Activated CD4-positive, CD25-positive, alpha-beta regulatory T cell treated with anti-CD3 and anti-CD28 coated beads, Interleukin-2, amount 50 U/mL, for 24 hours (primary cell): ENCODE data around the gene GSE1.
"Not testable (repeated sequence)": the region's sequence is repeated elsewhere in the genome, so short reads cannot be mapped to it uniquely, and the experiment has no call there.

ENCODE experiments used
- ATAC-seq, 2 donors: fragments of 150-1000 bp; cut with Tn5 transposase; one replicate each; pipeline ENCODE4 v1.10.0; 2021; ENCODE audit warnings: mild to moderate bottlenecking in 1 of 2, moderate library complexity in 1 of 2

GSE1 gene

GRCh38 chr16:85592277-85592676 lies 20.8 kb upstream of the GSE1 start:
- ATAC-seq: not testable (repeated sequence)

GRCh38 chr16:85592700-85593493 lies 20.2 kb upstream of the GSE1 start:
- ATAC-seq: no peak

GRCh38 chr16:85593494-85594221 lies 19.5 kb upstream of the GSE1 start:
- ATAC-seq: no peak

DNA sequence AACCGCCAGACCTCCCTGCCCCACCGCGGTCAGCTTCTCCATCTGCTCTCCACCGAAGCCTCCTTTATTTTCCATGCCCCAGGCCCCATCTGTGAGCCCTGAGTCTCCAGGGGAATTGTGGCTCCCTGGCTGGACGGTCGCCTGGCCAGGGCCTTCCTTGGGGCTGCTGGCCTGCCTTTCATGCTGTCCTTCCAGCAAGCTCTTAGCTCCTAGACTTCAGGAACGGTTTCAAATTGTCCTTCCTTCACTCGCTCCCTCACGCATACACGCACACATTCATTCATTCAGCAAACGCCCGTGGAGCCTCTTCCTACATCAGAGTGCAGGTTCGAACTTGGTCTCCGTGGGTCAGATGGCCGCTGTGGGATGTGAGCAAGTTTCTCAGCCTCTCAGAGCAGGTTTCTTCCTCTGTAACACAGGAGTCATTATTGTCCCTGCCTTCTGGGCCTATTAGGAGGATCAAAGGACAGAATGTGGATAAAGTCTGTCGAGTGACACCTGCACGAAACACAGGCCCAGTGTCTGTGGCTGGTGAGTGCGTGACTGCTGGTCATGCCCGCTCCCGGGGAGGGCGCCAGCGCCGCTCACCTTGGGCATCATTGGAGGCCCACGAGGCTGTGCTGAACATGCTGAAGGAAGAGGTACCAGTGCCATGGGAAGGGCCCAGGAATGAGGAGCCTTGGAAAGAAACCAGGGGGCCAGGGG lies 18.7 kb upstream of the GSE1 start:
- ATAC-seq: no peak

- no peak for ATAC-seq
These were observed 18.0 kb upstream of the GSE1 start for GRCh38 chr16:85594978-85595661.

DNA sequence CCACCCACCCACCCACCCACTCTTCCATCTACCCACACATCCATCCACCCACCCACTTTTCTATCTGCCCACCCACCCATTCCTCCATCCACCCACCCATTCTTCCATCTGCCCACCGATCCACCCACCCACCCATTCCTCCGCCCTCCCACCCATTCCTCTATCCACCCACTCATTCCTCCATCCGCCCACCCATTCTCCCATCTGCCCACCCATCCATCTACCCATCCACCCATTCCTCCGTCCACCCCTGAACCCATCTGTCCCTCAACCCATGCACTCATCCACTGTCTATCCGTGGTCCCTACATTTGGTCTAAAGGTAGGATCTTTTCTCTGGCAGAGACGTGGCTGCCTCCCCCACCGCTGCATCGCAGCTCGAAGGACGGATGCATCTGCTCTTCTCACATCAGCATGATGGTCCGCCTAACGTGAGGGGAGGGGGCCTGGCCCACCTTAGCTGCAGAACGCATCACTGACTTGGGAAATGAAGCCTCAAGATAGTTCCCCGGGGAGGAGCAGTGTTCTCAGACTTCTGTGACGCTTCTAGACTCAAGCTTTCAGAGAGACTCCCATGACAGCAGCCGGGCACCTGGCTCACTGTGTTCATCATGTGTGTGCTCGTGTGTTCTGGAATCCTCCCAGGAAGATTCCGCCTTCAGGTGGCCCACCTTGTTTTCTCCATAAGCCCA lies 17.2 kb upstream of the GSE1 start:
- ATAC-seq: no peak

DNA sequence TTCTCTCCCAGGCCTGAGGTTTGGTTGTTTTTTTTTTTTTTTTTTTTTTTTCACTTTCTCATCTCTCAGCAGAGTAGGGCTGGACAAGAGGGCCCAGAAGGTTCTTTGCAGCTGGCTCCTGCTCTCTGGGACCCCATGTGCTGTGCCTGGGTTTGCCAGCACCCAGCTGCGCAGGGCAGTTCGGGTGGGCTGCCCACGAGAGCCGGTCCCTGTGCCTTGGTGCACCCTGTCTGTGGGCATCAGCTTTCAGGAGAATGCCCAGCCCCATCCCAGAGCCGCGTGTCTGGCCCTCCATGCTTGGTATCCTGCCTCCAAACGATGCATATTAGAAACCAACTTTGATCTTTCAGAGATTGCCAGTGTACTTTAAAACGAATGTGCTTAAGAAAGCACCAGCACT lies 15.0 kb upstream of the GSE1 start:
- ATAC-seq: no peak

DNA sequence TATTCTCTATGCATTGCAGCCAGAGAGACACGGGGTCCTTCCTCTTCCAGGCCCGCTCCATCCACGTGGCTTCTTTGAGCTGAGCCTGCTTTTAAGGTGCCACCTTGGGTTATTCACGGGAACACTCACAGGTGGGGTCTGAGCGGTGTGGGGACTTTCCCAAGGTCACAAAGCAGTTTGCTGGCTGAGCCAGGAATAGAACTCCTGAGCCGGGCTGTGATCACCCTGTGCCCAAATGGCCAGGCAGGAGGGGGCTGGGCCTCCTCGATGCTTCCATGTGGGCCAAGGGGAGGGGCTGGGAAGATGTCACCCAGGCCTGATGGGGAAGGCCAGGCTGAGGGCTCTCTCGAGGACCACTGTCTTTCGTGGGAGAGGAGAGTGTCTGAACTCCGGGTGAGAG lies 13.0 kb upstream of the GSE1 start:
- no peak for ATAC-seq

- no peak for ATAC-seq
These were observed 12.4 kb upstream of the GSE1 start for GRCh38 chr16:85600530-85601271.

GRCh38 chr16:85601272-85601639 lies 11.9 kb upstream of the GSE1 start:
- no peak for ATAC-seq

- ATAC-seq: no peak
These were observed 11.3 kb upstream of the GSE1 start for GRCh38 chr16:85601730-85602401.

DNA sequence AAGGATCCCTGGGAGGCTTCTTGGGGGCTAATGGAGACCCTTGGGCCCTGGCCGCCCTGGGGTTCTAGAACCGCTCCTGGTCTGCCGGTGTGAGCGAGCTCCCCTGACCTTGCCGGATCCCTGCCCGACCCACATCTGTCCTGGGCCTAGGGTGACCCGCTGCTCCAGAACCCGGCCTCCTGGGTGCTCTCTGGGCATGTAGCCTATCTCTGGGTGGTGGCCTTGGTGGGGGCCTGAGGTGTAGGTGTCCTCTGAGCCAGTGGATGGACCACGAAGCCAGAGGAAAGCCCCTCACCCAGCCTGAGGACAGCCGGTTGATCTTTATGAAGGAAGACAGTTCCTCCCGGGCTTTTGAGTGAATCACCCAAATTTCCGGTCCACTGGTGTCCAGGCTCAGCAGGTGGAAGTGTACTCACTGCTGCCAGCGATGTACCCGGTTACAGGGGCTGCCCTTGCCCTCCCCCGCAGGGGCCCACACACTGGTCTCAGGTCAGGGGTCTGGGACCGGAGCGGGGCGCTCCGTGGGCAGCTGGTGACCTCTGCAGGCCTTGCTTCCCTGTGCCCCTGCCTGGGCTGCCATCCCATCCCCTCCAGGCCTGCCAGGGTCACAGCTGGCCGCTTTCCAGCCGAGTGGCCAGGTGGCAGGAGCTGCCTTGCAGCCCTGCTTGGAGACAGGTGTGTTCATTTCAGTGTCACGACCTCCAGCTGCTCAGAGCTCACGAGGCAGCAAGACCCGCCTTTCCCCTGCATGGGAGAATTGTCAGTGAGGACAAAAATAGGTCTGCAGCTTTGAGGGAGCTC lies 10.5 kb upstream of the GSE1 start:
- no peak for ATAC-seq

GRCh38 chr16:85603203-85603755 lies 9.8 kb upstream of the GSE1 start:
- no peak for ATAC-seq

DNA sequence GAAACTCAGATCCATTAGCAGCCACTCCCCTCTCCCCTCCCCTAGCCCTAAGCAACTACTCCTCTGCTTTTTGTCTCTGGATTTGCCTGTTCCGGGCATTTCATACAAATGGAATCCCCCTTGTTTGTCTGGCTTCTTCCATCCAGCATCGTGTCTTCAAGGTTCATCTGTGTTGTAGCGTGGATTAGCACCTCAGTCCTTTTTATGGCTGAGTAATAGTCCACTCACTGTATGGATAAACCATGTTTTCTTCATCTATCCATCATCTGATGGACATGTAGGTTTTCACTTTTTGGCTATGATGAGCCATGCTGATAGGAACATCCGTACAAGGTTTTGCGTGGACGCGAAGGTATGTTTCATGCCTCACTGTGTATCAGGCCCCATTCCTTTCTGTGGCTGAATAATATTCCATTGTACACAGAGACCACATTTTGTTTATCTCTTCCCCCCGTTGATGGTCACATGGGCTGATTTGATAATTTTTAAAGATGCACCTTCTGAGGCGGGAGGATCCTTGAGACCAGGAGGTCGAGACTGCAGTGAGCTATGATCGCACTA lies 8.9 kb upstream of the GSE1 start:
- ATAC-seq: no peak

DNA sequence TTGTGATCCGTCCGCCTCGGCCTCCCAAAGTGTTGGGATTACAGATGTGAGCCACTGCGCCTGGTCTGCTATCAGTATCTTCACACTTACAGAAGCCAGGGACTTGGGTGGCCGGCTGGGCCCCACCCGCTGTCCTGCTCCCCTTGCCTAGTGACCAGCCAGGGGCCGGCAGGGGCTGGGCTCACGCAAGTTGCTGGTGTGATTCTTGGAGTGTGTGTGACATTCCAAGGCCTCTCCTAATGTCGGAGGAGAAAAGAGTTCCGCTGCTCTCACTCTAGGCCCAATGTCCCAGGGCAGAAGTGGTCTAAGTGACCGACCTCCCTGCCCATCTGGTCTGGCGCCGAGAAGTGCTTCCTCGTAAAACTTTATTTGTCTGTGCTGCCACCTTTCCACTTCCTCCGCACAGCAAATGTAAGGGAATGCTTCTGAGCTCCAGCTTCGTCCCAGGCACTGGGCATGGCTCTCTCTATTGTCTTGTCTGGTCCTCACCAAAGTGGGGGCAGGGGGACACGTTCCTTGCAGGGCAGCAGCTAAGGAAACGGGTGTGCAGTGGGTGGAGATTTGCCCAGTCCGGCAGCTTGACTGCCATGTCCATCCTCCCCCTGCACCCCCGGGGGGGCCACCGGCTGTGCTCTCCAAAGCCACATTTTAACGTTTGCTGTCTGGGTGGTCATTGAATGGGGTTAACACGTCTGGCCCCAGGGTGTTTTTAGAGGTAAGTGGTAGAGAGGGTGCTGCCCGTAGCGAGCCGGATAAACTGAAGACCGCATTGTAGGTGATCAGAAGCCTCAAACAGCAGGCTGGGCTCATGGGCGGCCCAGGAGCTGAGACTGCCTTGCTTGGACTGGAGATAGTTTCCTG lies 7.8 kb upstream of the GSE1 start:
- ATAC-seq: no peak

GRCh38 chr16:85605912-85606841 lies 6.9 kb upstream of the GSE1 start:
- ATAC-seq: no peak

DNA sequence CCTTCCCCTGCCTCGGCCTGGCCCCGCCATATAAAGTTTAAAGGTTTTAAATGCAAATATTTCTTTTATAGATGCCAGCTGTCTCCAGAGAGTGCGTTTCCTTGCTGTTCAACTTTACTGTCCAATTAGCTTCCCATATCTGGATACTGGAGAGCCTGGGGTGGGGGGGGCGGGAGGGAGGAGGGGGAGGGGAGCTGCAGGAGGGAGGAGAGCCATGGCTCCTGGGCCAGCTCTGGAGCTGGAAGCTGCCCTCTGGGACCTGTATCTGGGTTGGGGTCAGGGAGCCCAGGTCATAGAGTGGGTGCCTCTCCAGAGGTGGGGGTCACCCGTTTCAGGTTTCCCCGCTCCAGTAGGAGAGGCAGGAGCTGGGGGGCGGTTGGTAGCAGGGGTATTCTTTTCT lies 6.2 kb upstream of the GSE1 start:
- no peak for ATAC-seq
